ENCODE measurements around the gene CAMLG.

DNA sequence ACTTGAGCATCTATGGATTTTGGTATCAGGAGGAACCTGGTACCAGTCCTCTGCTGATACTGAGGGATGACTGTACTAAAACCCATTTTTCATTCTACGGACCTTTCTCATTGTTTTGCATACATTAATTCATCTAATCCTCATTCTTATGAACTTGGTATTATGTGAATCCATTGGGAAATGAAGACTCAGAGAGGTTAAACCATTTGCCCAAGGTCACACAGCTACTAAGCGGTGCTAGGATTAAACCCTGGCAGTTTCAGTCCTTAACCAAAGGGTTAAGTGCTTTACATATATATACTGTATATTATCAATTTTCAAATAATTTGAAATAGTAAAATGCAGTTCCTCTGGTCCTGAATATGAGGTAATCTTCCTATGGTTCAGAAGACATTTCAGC is 3.8 kb downstream of the CAMLG start:
- TF ChIP-seq, protein P1, sequence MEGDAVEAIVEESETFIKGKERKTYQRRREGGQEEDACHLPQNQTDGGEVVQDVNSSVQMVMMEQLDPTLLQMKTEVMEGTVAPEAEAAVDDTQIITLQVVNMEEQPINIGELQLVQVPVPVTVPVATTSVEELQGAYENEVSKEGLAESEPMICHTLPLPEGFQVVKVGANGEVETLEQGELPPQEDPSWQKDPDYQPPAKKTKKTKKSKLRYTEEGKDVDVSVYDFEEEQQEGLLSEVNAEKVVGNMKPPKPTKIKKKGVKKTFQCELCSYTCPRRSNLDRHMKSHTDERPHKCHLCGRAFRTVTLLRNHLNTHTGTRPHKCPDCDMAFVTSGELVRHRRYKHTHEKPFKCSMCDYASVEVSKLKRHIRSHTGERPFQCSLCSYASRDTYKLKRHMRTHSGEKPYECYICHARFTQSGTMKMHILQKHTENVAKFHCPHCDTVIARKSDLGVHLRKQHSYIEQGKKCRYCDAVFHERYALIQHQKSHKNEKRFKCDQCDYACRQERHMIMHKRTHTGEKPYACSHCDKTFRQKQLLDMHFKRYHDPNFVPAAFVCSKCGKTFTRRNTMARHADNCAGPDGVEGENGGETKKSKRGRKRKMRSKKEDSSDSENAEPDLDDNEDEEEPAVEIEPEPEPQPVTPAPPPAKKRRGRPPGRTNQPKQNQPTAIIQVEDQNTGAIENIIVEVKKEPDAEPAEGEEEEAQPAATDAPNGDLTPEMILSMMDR (IDR thresholded peaks at IDR 0.05), result no peak
- TF ChIP-seq POLR2A (IDR thresholded peaks at IDR 0.05), result no peak
